Measurements from ENCODE around the gene STK38L.
"Not testable (repeated sequence)": the region's sequence is repeated elsewhere in the genome, so short reads cannot be mapped to it uniquely, and the experiment has no call there.

STK38L gene

DNA sequence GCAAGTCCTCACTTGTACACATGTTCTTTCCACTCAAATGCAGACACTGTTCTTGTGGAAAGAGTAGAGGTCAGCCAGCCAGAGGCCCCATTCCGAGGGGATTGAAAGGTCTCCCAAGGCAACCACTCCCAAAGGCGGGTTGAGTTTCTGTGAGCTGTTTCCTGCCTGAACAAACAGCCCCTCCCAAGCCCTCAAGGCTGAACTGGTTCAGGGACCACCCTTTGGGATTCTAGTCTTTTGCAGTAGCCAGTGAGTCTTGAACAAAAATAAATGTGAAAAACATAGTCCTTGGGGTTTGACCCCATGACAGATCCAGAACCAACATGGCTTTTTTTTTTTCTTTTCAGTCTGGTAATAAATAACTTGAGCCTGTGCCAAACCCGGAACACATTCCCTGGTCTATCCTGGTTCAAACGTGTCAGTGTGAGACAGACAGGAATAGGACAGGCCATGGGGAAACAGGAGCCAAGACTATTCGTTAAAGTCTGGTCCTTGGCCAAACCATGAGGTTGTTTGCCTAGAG lies 17.6 kb upstream of the STK38L start:
- no peak for DNase-seq (ENCODE audit: low read depth in 3 of 3)

DNA sequence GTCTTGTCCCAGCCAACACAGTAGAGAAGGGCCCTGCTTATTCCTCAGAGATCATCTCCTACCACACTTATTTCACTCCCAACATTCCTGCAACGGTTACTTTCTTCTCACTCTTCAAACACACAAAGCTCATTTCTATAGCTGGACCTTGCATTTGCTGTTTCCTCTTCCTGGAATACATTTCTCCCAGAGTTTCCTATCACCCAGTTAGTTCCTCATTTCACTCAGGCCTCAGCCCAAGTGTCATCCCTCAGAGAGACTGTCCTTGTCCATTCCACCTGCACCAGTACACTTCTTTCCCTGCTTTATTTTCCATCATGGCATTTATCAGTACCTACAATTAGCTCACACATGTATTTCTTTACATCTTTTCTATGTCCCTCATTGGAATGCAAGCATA lies 14.7 kb upstream of the STK38L start:
- DNase-seq (ENCODE audit: low read depth in 3 of 3), result no peak

- not testable (repeated sequence) for DNase-seq (ENCODE audit: low read depth in 3 of 3)
These were observed 12.7 kb upstream of the STK38L start for GRCh38 chr12:27231374-27231773.

GRCh38 chr12:27233814-27234213 lies 10.3 kb upstream of the STK38L start:
- no peak for DNase-seq (ENCODE audit: low read depth in 3 of 3)

DNA sequence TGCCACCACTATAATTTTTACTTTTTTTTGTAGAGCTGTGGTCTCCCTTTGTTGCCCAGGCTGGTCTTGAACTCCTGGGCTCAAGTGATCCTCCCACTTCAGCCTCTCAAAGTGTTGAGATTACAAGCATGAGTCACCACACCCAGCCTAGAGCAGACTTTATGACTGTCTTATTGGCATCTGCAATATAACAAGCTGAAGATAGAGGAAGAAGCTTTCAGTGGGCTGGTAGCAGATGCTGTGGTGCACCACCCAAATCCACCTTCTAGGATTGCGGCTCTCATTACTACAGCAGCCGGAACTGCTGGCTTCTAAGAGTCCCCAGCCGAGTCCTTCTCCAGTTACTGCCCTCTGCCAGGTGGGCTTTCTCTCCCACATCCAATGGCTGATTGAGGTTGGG lies 7.6 kb upstream of the STK38L start:
- no peak for DNase-seq (ENCODE audit: low read depth in 3 of 3)

DNA sequence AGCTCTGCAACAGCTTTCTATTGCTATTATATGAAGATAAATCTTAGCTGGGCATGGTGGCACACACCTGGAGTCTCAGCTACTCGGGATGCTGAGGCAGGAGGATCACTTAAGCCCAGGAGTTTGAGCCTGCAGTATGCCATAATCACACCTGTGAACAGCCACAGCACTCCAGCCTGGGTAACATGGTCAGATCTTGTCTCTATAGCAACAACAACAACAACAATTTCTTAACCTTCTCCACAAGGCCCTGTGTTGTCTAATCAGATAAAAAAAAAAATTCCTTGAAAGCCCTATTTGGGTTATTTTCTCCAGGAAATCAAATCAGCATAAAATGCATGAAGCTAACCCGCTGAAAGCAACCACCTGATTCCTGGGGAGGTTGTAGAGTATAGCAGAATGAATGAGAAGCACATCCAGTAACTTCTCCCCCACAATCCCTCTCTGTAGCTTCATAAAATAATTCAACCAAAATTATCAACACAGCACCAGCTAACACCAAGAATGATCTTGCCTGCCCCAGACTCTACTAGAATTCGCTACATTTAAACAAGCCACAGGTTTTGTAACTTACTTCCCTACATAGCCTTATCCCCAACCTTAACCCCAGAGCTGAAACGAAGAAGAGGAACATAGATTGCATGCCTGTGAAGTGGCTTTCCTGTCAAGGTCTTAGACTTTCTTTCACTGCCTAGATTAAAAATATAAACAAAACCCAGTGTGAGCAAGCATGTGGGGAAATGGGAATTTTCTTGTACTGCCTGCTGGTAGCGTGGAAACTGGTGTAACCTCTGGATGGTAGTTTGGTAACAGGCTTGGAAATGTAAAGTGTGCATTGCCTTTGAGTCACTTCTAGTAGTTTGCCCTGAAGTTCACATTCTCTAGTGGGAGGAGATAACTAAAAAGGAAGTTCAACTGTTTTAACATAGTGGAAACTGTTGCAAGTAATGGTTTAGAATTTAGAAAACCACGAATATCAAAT lies 6.0 kb upstream of the STK38L start:
- no peak for DNase-seq (ENCODE audit: low read depth in 3 of 3)

GRCh38 chr12:27243006-27243405 lies 1.1 kb upstream of the STK38L start:
- DNase-seq (ENCODE audit: low read depth in 3 of 3), result no peak

GRCh38 chr12:27244689-27245488 lies 803 bp downstream of the STK38L start:
- no peak for DNase-seq (ENCODE audit: low read depth in 3 of 3)

DNA sequence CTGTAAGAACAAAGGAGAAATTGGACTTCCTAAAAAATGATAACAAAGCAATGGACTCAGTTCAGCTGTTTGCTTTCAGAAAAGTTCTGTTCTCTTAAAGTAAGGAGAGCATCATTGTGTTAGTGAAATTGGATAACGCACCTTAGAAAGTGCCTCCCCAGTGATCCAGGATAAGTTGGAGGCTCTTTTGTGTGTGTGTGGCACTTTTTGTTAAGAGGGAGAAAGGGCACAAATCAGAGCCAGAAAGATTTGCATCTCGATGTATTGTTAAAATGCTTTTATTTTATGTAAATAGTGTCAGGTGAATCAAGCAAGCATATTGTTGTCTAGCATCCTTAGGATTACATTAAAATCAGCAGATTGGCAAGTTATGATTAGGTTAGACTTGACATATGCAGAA lies 2.1 kb downstream of the STK38L start:
- DNase-seq (ENCODE audit: low read depth in 3 of 3), result no peak

- no peak for DNase-seq (ENCODE audit: low read depth in 3 of 3)
These were observed 2.7 kb downstream of the STK38L start for GRCh38 chr12:27246774-27247173.

DNA sequence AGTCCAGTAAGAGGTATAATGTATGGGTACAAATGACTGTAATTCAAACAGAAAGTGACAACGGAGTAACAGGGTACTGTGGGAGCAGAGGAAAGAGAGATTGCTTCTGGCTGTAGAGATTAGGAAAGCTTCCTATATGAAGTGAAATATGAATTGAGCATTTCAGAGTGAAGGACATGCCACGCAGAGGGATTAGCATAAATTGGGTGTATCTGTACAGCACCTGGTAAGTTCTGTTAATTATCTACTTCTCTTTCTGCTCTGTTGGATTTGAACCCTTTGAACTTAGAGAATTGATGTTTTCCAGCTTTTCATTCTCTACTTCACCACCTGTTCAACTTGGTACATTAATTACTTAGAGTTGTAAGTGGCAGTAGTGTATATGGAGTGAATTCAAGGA lies 8.8 kb downstream of the STK38L start:
- no peak for DNase-seq (ENCODE audit: low read depth in 3 of 3)

DNA sequence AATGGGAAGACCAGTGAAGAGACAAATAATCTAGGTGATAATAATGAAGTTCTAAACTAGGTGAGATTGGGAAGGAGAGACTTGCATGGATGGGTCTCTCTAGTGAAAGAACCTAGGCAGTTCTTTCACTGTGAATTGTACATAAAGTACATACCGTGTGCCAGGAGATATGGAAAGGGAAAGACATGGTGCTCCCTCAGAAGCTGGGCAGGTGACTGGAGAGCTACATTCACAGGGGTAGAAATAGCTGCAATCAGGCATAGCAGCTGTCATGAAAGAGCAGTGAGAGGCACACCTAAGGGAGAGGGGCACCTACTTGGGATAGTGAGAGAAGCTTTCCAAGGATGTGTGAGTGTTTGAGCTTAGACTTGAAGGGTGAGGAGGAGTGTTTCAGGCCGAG lies 9.3 kb downstream of the STK38L start:
- DNase-seq (ENCODE audit: low read depth in 3 of 3), result no peak

DNA sequence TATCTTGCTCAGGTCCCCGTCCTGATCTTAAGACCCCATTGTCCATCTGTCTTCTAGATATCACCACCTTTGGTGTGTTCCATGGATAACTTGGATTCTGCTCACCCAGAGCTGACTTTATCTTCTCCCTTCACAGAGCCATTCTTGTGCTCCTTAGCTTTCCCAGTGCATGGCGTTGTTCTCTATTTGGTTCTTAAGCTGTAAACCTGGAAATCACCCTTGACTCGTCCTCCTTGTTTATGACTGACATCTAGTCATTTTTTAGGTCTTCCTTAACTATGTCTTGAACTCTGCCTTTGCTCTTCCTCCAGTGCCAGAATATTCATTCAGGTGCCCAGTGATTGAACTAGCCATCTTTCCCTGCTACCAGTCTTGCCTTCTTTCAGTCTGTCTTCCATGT lies 11.7 kb downstream of the STK38L start:
- no peak for DNase-seq (ENCODE audit: low read depth in 3 of 3)

GRCh38 chr12:27257104-27257843 lies 13.2 kb downstream of the STK38L start:
- DNase-seq (ENCODE audit: low read depth in 3 of 3), result no peak

DNA sequence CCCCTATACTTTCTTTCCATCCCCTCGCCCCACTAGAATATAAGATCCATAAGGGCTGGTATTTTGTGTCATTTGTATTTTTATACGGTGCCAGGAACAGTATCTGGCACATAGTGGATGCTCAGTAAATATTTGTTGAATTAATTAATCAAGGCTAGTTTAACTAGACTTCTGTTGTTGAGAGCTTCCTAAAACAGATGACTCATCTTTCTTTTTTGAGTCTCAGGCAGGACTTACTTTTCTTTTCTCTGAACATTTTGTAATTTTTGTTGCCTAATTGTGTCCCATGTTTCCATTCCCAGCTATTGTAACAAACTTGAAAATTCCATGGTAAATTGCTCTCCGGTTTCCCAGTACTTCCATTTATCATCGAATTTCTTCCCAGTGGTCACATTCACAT lies 16.7 kb downstream of the STK38L start:
- DNase-seq (ENCODE audit: low read depth in 3 of 3), result no peak

- no peak for DNase-seq (ENCODE audit: low read depth in 3 of 3)
These were observed 17.8 kb downstream of the STK38L start for GRCh38 chr12:27261866-27262265.

- no peak for DNase-seq (ENCODE audit: low read depth in 3 of 3)
These were observed 26.1 kb downstream of the STK38L start for GRCh38 chr12:27270148-27270547.

- DNase-seq (ENCODE audit: low read depth in 3 of 3), result no peak
These were observed 27.1 kb downstream of the STK38L start for GRCh38 chr12:27271206-27271605.

DNA sequence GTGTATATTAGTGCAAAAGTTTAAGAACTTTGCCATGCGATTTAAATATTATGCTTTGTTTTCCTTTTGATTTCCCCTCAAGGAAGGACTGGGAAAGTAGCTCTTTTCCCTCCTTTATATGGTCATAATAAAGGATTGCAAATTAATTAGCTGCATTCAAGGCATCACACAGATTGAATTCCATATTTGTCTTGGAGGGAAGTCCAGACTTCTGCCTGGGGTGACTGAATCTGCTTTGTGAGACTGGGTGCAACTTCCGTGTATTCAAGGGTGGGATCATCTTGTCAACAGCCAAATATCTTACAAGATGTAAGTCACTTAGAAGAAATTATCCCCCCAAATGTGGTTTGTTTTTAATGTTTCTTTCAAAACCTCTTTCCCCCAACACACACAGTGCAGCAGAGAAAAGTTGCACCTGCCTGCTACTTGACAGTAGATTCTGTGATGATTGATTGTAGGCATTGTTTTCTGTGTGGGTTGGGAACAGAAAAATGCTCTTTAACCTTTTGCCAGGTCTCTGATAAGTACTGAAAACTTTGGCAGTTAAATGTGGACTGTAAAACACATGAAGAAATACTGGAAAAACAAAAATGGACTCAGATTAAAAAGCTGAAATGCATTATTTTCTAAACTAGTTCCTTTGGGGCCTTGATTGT lies 28.4 kb downstream of the STK38L start:
- no peak for DNase-seq (ENCODE audit: low read depth in 3 of 3)

GRCh38 chr12:27273114-27273513 lies 29.0 kb downstream of the STK38L start:
- DNase-seq (ENCODE audit: low read depth in 3 of 3), result no peak

GRCh38 chr12:27274706-27275105 lies 30.6 kb downstream of the STK38L start:
- no peak for DNase-seq (ENCODE audit: low read depth in 3 of 3)

Measured in stimulated activated CD4-positive, alpha-beta T cell treated with anti-CD3 and anti-CD28 coated beads, TNF-alpha, amount 100 ng/mL, for 24 hours (primary cell).